Liver (tissue), 9 donors: ENCODE results near the gene CUL4A. TPM values are rescaled to one million over a fixed set of nuclear protein-coding genes. Genes with fewer than 3 reads are reported as not detected.

Source experiments
- DNase-seq: peaks from one replicate; pipeline ENCODE4 v3.0.0-alpha.2; 2017; ENCODE audit warnings: low spot score
- H3K27ac ChIP-seq, 2 donors: one replicate each; pipeline ENCODE4 v1.7.0; 2013; ENCODE audit warnings: inconsistent platforms in 2 of 2, low read length in 2 of 2, control low read depth in 1 of 2, low read depth in 1 of 2, mild to moderate bottlenecking in 1 of 2
- H3K27me3 ChIP-seq, 4 donors: one replicate each; pipeline versions ENCODE4 v1.6.1 to v1.7.0; 2013; ENCODE audit warnings: low read length in 3 of 4, inconsistent platforms in 1 of 4, mild to moderate bottlenecking in 1 of 4, moderate library complexity in 1 of 4; ENCODE audit not compliant: control insufficient read depth in 4 of 4, insufficient read depth in 4 of 4
- H3K36me3 ChIP-seq, 4 donors: one replicate each; pipeline versions ENCODE4 v1.6.1 to v1.7.0; 2013; ENCODE audit warnings: low read length in 3 of 4, mild to moderate bottlenecking in 3 of 4, low read depth in 1 of 4, moderate library complexity in 1 of 4; ENCODE audit not compliant: control insufficient read depth in 4 of 4, insufficient read depth in 3 of 4
- H3K4me1 ChIP-seq, 4 donors: one replicate each; pipeline versions ENCODE4 v1.6.1 to v1.7.0; 2013; ENCODE audit warnings: low read length in 3 of 4, mild to moderate bottlenecking in 3 of 4, moderate library complexity in 1 of 4; ENCODE audit not compliant: control insufficient read depth in 4 of 4, insufficient read depth in 4 of 4
- H3K4me3 ChIP-seq, 3 donors: one replicate each; pipeline versions ENCODE4 v1.6.1 to v1.7.0; 2013; ENCODE audit warnings: low read length in 3 of 3, control low read depth in 1 of 3, low read depth in 1 of 3, mild to moderate bottlenecking in 1 of 3
- H3K9ac ChIP-seq, 2 donors: one replicate each; pipeline ENCODE4 v1.7.0; 2013; ENCODE audit warnings: low read length in 2 of 2, mild to moderate bottlenecking in 2 of 2, moderate library complexity in 2 of 2, control low read depth in 1 of 2, low read depth in 1 of 2
- H3K9me3 ChIP-seq, 4 donors: one replicate each; pipeline versions ENCODE4 v1.6.1 to v1.7.0; 2013; ENCODE audit warnings: low read length in 3 of 4; ENCODE audit not compliant: control insufficient read depth in 4 of 4
- CTCF ChIP-seq: fragments of 150-350 bp; IDR thresholded peaks from 2 replicates; pipeline ENCODE4 v1.5.1; 2017; ENCODE audit warnings: improper control_type of control experiment, low read depth, low read length; ENCODE audit not compliant: missing input control
- FOXA1 ChIP-seq: IDR thresholded peaks from 2 replicates; pipeline ENCODE4 v1.6.1; 2016; ENCODE audit warnings: antibody characterized with exemption
- HNF4A ChIP-seq, 2 donors: conservative IDR thresholded peaks; 2 replicates each; pipeline ENCODE4 v1.6.1; 2016; ENCODE audit warnings: antibody characterized with exemption in 2 of 2, mild to moderate bottlenecking in 2 of 2
- MAX ChIP-seq: IDR thresholded peaks from 2 replicates; pipeline ENCODE4 v1.6.1; 2016; ENCODE audit warnings: antibody characterized with exemption
- REST ChIP-seq: IDR thresholded peaks from 2 replicates; pipeline ENCODE4 v1.6.1; 2016; ENCODE audit warnings: antibody characterized with exemption, mild to moderate bottlenecking
- ZBTB33 ChIP-seq: IDR thresholded peaks from 2 replicates; pipeline ENCODE4 v1.6.1; 2016; ENCODE audit warnings: antibody characterized with exemption
- WGBS: extraction: QIAGEN DNeasy Blood & Tissue Kit; methylation state at CpG from one replicate; pipeline ENCODE4 v1.1.7; 2013; 5-methylcytosine and 5-hydroxymethylcytosine counted together
- polyA plus RNA-seq, 2 donors: library from polyadenylated mRNA; stranded (reverse) in 1 of 2; unstranded in 1 of 2; fragments of 200-250 nt in 1 of 2; fragments of >200 nt in 1 of 2; fragmentation: Nextera tagmentation in 1 of 2; extraction: Ambion mirVana in 1 of 2; gene quantifications; one replicate each; pipeline versions ENCODE4 v1.2.1 to v1.2.3, GENCODE V29; 2013 to 2015
- total RNA-seq, 2 donors: library from RNA; depleted of rRNA; stranded (reverse); fragments of >200 nt; gene quantifications; one replicate each; pipeline ENCODE4 v1.2.3, GENCODE V29; 2014
- donor health status: healthy.
- donor health status: healthy.
- donor health status: healthy.
- donor health status: healthy.
- donor health status: healthy.

The CUL4A gene
- total and polyA plus RNA-seq, 4 donors, result 19.9 to 89.4 (median 45.9) TPM

- TF ChIP-seq ZBTB33, result no peak
- TF ChIP-seq MAX, result no peak
These were observed 79.5 kb downstream of the CUL4A start (continued) for GRCh38 chr13:113288880-113289279.

- peaks cover 0 to 16% (median 10%) of the 10 kb centered on the region in 4 donors for H3K4me1 ChIP-seq
- no peak overlapping the region for H3K4me3 ChIP-seq
- DNase-seq, result no peak
- TF ChIP-seq REST (no peak), ZBTB33 (no peak), FOXA1 (no peak), HNF4A (conservative IDR thresholded peaks at IDR 0.05) (no peak), CTCF (no peak), MAX (no peak)
- 74% methylated on average over 2 of the region's 2 CpGs for WGBS
- H3K36me3 ChIP-seq, result no peaks in the 10 kb centered on the region
- H3K9ac ChIP-seq, result no peak overlapping the region
- H3K27ac ChIP-seq, result no peak overlapping the region
- no peaks in the 10 kb centered on the region for H3K27me3 ChIP-seq
- H3K9me3 ChIP-seq, result no peaks in the 10 kb centered on the region
These were observed 81.7 kb downstream of the CUL4A start for GRCh38 chr13:113291129-113291528.
